A673 (cell line): Measurements from ENCODE around the gene CUL4A. TPM values are rescaled to one million over a fixed set of nuclear protein-coding genes. Genes with fewer than 3 reads are reported as not detected.
A peak's percentile ranks its signal among the peaks of the same experiment; 100 is the strongest.

Source experiments
- BruUV-seq: library from RNA; stranded (reverse); fragments of 400-500 nt; replicated peaks from 2 replicates; lab custom pipeline; 2021; lab: Mats Ljungman, UMichigan
- CTCF ChIA-PET: fragments of 300-600 bp; sonication (Branson Sonifier 250); formaldehyde crosslinking; loops from one replicate; lab custom pipeline; 2022; ENCODE audit warnings: antibody characterized with exemption; lab: Charles Lee
- POLR2A ChIA-PET: fragments of 300-600 bp; sonication (Branson Sonifier 250); formaldehyde crosslinking; loops from one replicate; lab custom pipeline; 2022; ENCODE audit warnings: antibody characterized with exemption; ENCODE audit not compliant: low non-redundant PET; lab: Charles Lee
- DNase-seq: peaks from one replicate; pipeline ENCODE4 v3.0.0-alpha.2; 2015; ENCODE audit warnings: low spot score
- H3K27ac ChIP-seq: fragments of 200-600 bp; sonication (generic); 2 replicates; pipeline ENCODE4 v1.5.1; 2016; ENCODE audit warnings: mixed run types, low read depth, mild to moderate bottlenecking, mixed read lengths, antibody characterized with exemption, low read length; ENCODE audit not compliant: poor library complexity, severe bottlenecking
- H3K27me3 ChIP-seq: fragments of 200-600 bp; sonication (generic); replicated peaks from 2 replicates; pipeline ENCODE4 v1.6.1; 2017; ENCODE audit warnings: mixed run types, low read depth, mild to moderate bottlenecking, mixed read lengths, antibody characterized with exemption, low read length; ENCODE audit not compliant: insufficient read depth, poor library complexity
- H3K36me3 ChIP-seq: fragments of 200-600 bp; sonication (generic); 2 replicates; pipeline ENCODE4 v1.6.1; 2016; ENCODE audit warnings: mixed run types, mild to moderate bottlenecking, mixed read lengths, antibody characterized with exemption, low read length; ENCODE audit not compliant: insufficient read depth, poor library complexity, severe bottlenecking
- H3K4me1 ChIP-seq: fragments of 200-600 bp; sonication (generic); 2 replicates; pipeline ENCODE4 v1.6.1; 2017; ENCODE audit warnings: mixed run types, mild to moderate bottlenecking, mixed read lengths, antibody characterized with exemption, low read length; ENCODE audit not compliant: insufficient read depth, poor library complexity, severe bottlenecking
- H3K4me3 ChIP-seq: fragments of 200-600 bp; sonication (generic); 2 replicates; pipeline ENCODE4 v1.5.1; 2016; ENCODE audit warnings: low read depth, mixed run types, mild to moderate bottlenecking, mixed read lengths, low read length; ENCODE audit not compliant: poor library complexity, severe bottlenecking
- H3K9me3 ChIP-seq: fragments of 200-600 bp; sonication (generic); 2 replicates; pipeline ENCODE4 v1.6.1; 2016; ENCODE audit warnings: mixed run types, low read depth, mild to moderate bottlenecking, mixed read lengths, antibody characterized with exemption, low read length; ENCODE audit not compliant: poor library complexity, severe bottlenecking
- CTCF ChIP-seq: fragments of 300-800, 200-600 bp; sonication (generic); conservative IDR thresholded peaks from 2 replicates; pipeline ENCODE4 v1.5.1; 2017; ENCODE audit warnings: low read depth, mild to moderate bottlenecking, antibody characterized with exemption, low read length, moderate library complexity, mixed read lengths
- EZH2 ChIP-seq: fragments of 200-600 bp; sonication (generic); IDR thresholded peaks from 2 replicates; pipeline ENCODE4 v1.6.1; 2017; ENCODE audit warnings: borderline replicate concordance, low read depth, mild to moderate bottlenecking, mixed read lengths, antibody characterized with exemption, low read length; ENCODE audit not compliant: poor library complexity, severe bottlenecking
- intact Hi-C: fragments of 100-400 bp; cut with micrococcal nuclease; formaldehyde crosslinking; loops from one replicate; pipeline ENCODE4 v1.10.0; 2022; ENCODE audit not compliant: unreplicated experiment
- total RNA-seq: library from RNA; stranded (reverse); gene quantifications from 2 replicates; pipeline ENCODE4 v1.2.3, GENCODE V29; 2021

CUL4A gene
- total RNA-seq, 1 experiment from 2014 or later, result 87.5 TPM

GRCh38 chr13:113293686-113294085 lies 84.3 kb downstream of the CUL4A start:
- no peak overlapping the region for H3K4me3 ChIP-seq
- intact Hi-C loops, result no loop called here
- no peaks in the 10 kb centered on the region for H3K36me3 ChIP-seq
- no peak overlapping the region for H3K27ac ChIP-seq
- no TSS peak for BruUV-seq
- POLR2A ChIA-PET, result no interaction called here
- peaks cover 23% of the 10 kb centered on the region for H3K27me3 ChIP-seq
- H3K9me3 ChIP-seq, result no peaks in the 10 kb centered on the region
- TF ChIP-seq CTCF (no peak), EZH2 (no peak)
- H3K4me1 ChIP-seq, result peaks cover 8% of the 10 kb centered on the region
- DNase-seq, result no peak
- CTCF ChIA-PET, result no interaction called here

GRCh38 chr13:113295776-113296175 lies 86.4 kb downstream of the CUL4A start:
- TF ChIP-seq CTCF, result no peak
- TF ChIP-seq EZH2, result no peak
- intact Hi-C loops, result no loop called here
- POLR2A ChIA-PET, result no interaction called here
- Histone ChIP-seq H3K4me3 (no peak overlapping the region), H3K27ac (no peak overlapping the region), H3K36me3 (no peaks in the 10 kb centered on the region), H3K27me3 (peaks cover 7% of the 10 kb centered on the region), H3K9me3 (no peaks in the 10 kb centered on the region), H3K4me1 (peaks cover 8% of the 10 kb centered on the region)
- no peak for DNase-seq
- CTCF ChIA-PET, result no interaction called here
- no TSS peak for BruUV-seq

GRCh38 chr13:113296823-113297369 lies 87.5 kb downstream of the CUL4A start, which contains the start of gene LAMP1:
TSS of gene LAMP1 (plus strand) at chr13:113297239. CDS start at chr13:113297435, 196 bp downstream.
- H3K27ac ChIP-seq, result peak within 1 kb of the TSS; percentile 79
- ChIA-PET CTCF (no interaction called here), POLR2A (no interaction called here)
- intact Hi-C loops, result no loop called here
- DNase-seq, result peak; percentile 98
- BruUV-seq, result no TSS peak
- H3K4me1 ChIP-seq, result peaks cover 8% of the 10 kb centered on the region
- no peaks in the 10 kb centered on the region for H3K27me3 ChIP-seq
- no peak for TF ChIP-seq EZH2
- TF ChIP-seq CTCF, result no peak
- H3K4me3 ChIP-seq, result peak within 1 kb of the TSS; percentile 95
- no peaks in the 10 kb centered on the region for H3K9me3 ChIP-seq
- H3K36me3 ChIP-seq, result no peaks in the 10 kb centered on the region
